ENCODE data around the gene NOL3. TPM values are rescaled to one million over a fixed set of nuclear protein-coding genes. Genes with fewer than 3 reads are reported as not detected.

The NOL3 gene
- total and polyA plus RNA-seq, 2 of the 4 experiments (the other 2 are of a cell fraction), result 6.1 to 17.2 TPM

GRCh38 chr16:67157892-67158635 is 12.3 kb upstream of the NOL3 start (continued):
- TF ChIP-seq CTCF (conservative IDR thresholded peaks at IDR 0.05; ENCODE audit: low read depth, low read length) (no peak), MAFK (IDR thresholded peaks at IDR 0.05; ENCODE audit: low read depth, low read length) (no peak)
